ENCODE results near the gene NEUROG3.

DNA sequence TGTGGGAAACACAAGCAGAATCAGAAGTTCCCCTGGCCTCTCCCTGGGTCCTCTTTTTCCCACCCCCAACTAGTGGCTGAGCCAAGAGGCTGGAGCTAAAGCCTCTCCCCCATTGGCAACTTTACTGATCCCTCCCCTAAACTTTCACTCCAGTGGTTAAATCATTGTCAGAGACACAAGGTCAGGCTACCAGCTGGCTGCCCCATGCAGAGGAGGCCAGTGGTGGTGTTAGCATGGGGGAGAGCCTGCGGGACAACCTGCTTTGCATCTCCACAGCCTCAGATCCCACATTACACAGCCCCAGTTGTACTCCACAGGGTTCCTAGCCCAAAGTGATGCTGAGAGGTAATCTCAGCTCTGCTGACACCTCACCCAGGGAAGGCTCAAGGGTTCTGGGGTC lies 21.0 kb downstream of the NEUROG3 start:
- TF ChIP-seq CHD4 (IDR thresholded peaks at IDR 0.05) = no peak
- TF ChIP-seq, protein P1, sequence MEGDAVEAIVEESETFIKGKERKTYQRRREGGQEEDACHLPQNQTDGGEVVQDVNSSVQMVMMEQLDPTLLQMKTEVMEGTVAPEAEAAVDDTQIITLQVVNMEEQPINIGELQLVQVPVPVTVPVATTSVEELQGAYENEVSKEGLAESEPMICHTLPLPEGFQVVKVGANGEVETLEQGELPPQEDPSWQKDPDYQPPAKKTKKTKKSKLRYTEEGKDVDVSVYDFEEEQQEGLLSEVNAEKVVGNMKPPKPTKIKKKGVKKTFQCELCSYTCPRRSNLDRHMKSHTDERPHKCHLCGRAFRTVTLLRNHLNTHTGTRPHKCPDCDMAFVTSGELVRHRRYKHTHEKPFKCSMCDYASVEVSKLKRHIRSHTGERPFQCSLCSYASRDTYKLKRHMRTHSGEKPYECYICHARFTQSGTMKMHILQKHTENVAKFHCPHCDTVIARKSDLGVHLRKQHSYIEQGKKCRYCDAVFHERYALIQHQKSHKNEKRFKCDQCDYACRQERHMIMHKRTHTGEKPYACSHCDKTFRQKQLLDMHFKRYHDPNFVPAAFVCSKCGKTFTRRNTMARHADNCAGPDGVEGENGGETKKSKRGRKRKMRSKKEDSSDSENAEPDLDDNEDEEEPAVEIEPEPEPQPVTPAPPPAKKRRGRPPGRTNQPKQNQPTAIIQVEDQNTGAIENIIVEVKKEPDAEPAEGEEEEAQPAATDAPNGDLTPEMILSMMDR (IDR thresholded peaks at IDR 0.05 in 2 of 3, conservative IDR thresholded peaks at IDR 0.05 in 1 of 3; ENCODE audit: control insufficient read depth in 2 of 3, extremely low read depth in 1 of 3, insufficient read depth in 1 of 3, low read depth in 3 of 3, low read length in 3 of 3) = no peak
- no peak for TF ChIP-seq RAD21 (IDR thresholded peaks at IDR 0.05; ENCODE audit: insufficient read depth, low read depth, low read length)

All from GM12878 (cell line).